Liver (tissue), 9 donors: ENCODE measurements around the gene LSM7. TPM values are rescaled to one million over a fixed set of nuclear protein-coding genes. Genes with fewer than 3 reads are reported as not detected.

Experiments
- DNase-seq: peaks from one replicate; pipeline ENCODE4 v3.0.0-alpha.2; 2017; ENCODE audit warnings: low spot score
- H3K27ac ChIP-seq, 2 donors: one replicate each; pipeline ENCODE4 v1.7.0; 2013; ENCODE audit warnings: inconsistent platforms in 2 of 2, low read length in 2 of 2, control low read depth in 1 of 2, low read depth in 1 of 2, mild to moderate bottlenecking in 1 of 2
- H3K27me3 ChIP-seq, 4 donors: one replicate each; pipeline versions ENCODE4 v1.6.1 to v1.7.0; 2013; ENCODE audit warnings: low read length in 3 of 4, inconsistent platforms in 1 of 4, mild to moderate bottlenecking in 1 of 4, moderate library complexity in 1 of 4; ENCODE audit not compliant: control insufficient read depth in 4 of 4, insufficient read depth in 4 of 4
- H3K36me3 ChIP-seq, 4 donors: one replicate each; pipeline versions ENCODE4 v1.6.1 to v1.7.0; 2013; ENCODE audit warnings: low read length in 3 of 4, mild to moderate bottlenecking in 3 of 4, low read depth in 1 of 4, moderate library complexity in 1 of 4; ENCODE audit not compliant: control insufficient read depth in 4 of 4, insufficient read depth in 3 of 4
- H3K4me1 ChIP-seq, 4 donors: one replicate each; pipeline versions ENCODE4 v1.6.1 to v1.7.0; 2013; ENCODE audit warnings: low read length in 3 of 4, mild to moderate bottlenecking in 3 of 4, moderate library complexity in 1 of 4; ENCODE audit not compliant: control insufficient read depth in 4 of 4, insufficient read depth in 4 of 4
- H3K4me3 ChIP-seq, 3 donors: one replicate each; pipeline versions ENCODE4 v1.6.1 to v1.7.0; 2013; ENCODE audit warnings: low read length in 3 of 3, control low read depth in 1 of 3, low read depth in 1 of 3, mild to moderate bottlenecking in 1 of 3
- H3K9ac ChIP-seq, 2 donors: one replicate each; pipeline ENCODE4 v1.7.0; 2013; ENCODE audit warnings: low read length in 2 of 2, mild to moderate bottlenecking in 2 of 2, moderate library complexity in 2 of 2, control low read depth in 1 of 2, low read depth in 1 of 2
- H3K9me3 ChIP-seq, 4 donors: one replicate each; pipeline versions ENCODE4 v1.6.1 to v1.7.0; 2013; ENCODE audit warnings: low read length in 3 of 4; ENCODE audit not compliant: control insufficient read depth in 4 of 4
- ATF3 ChIP-seq: IDR thresholded peaks from 2 replicates; pipeline ENCODE4 v1.6.1; 2016; ENCODE audit warnings: antibody characterized with exemption
- CTCF ChIP-seq: fragments of 150-350 bp; IDR thresholded peaks from 2 replicates; pipeline ENCODE4 v1.5.1; 2017; ENCODE audit warnings: improper control_type of control experiment, low read depth, low read length; ENCODE audit not compliant: missing input control
- EGR1 ChIP-seq, 2 donors: IDR thresholded peaks; 2 replicates each; pipeline ENCODE4 v1.6.1; 2016 to 2018; ENCODE audit warnings: antibody characterized with exemption in 2 of 2, low read depth in 2 of 2
- FOXA2 ChIP-seq: IDR thresholded peaks from 2 replicates; pipeline ENCODE4 v1.6.1; 2016; ENCODE audit warnings: antibody characterized with exemption
- GABPA ChIP-seq, 2 donors: IDR thresholded peaks in 1 of 2; conservative IDR thresholded peaks in 1 of 2; 2 replicates each; pipeline ENCODE4 v1.6.1; 2016; ENCODE audit warnings: antibody characterized with exemption in 2 of 2, mild to moderate bottlenecking in 1 of 2, moderate library complexity in 1 of 2
- HNF4A ChIP-seq, 2 donors: conservative IDR thresholded peaks; 2 replicates each; pipeline ENCODE4 v1.6.1; 2016; ENCODE audit warnings: antibody characterized with exemption in 2 of 2, mild to moderate bottlenecking in 2 of 2
- JUND ChIP-seq, 2 donors: IDR thresholded peaks; 2 replicates each; pipeline ENCODE4 v1.6.1; 2016; ENCODE audit warnings: antibody characterized with exemption in 2 of 2
- NR2F2 ChIP-seq: IDR thresholded peaks from 2 replicates; pipeline ENCODE4 v1.6.1; 2016; ENCODE audit warnings: antibody characterized with exemption
- RAD21 ChIP-seq, 2 donors: IDR thresholded peaks; 2 replicates each; pipeline ENCODE4 v1.6.1; 2016; ENCODE audit warnings: antibody characterized with exemption in 2 of 2, mild to moderate bottlenecking in 2 of 2
- RXRA ChIP-seq, 2 donors: IDR thresholded peaks; 2 replicates each; pipeline ENCODE4 v1.6.1; 2017 to 2018; ENCODE audit warnings: antibody characterized with exemption in 2 of 2, mild to moderate bottlenecking in 1 of 2
- SP1 ChIP-seq: IDR thresholded peaks from 2 replicates; pipeline ENCODE4 v1.6.1; 2018; ENCODE audit warnings: antibody characterized with exemption, mild to moderate bottlenecking
- TAF1 ChIP-seq: conservative IDR thresholded peaks from 2 replicates; pipeline ENCODE4 v1.6.1; 2016; ENCODE audit warnings: antibody characterized with exemption, mild to moderate bottlenecking
- YY1 ChIP-seq: IDR thresholded peaks from 2 replicates; pipeline ENCODE4 v1.6.1; 2016; ENCODE audit warnings: antibody characterized with exemption, mild to moderate bottlenecking
- ZBTB33 ChIP-seq: IDR thresholded peaks from 2 replicates; pipeline ENCODE4 v1.6.1; 2016; ENCODE audit warnings: antibody characterized with exemption
- WGBS: extraction: QIAGEN DNeasy Blood & Tissue Kit; methylation state at CpG from one replicate; pipeline ENCODE4 v1.1.7; 2013; 5-methylcytosine and 5-hydroxymethylcytosine counted together
- polyA plus RNA-seq, 2 donors: library from polyadenylated mRNA; stranded (reverse) in 1 of 2; unstranded in 1 of 2; fragments of 200-250 nt in 1 of 2; fragments of >200 nt in 1 of 2; fragmentation: Nextera tagmentation in 1 of 2; extraction: Ambion mirVana in 1 of 2; gene quantifications; one replicate each; pipeline versions ENCODE4 v1.2.1 to v1.2.3, GENCODE V29; 2013 to 2015
- total RNA-seq, 2 donors: library from RNA; depleted of rRNA; stranded (reverse); fragments of >200 nt; gene quantifications; one replicate each; pipeline ENCODE4 v1.2.3, GENCODE V29; 2014
- TF ChIP-seq, protein P1 (sequence below): IDR thresholded peaks from 2 replicates; pipeline ENCODE4 v1.6.1; 2016; ENCODE audit warnings: antibody characterized with exemption
- donor health status: healthy.
- donor health status: healthy.
- donor health status: healthy.
- donor health status: healthy.
- donor health status: healthy.

The LSM7 gene
- total and polyA plus RNA-seq, 4 donors: 23.6 to 59.9 (median 38.5) TPM

DNA sequence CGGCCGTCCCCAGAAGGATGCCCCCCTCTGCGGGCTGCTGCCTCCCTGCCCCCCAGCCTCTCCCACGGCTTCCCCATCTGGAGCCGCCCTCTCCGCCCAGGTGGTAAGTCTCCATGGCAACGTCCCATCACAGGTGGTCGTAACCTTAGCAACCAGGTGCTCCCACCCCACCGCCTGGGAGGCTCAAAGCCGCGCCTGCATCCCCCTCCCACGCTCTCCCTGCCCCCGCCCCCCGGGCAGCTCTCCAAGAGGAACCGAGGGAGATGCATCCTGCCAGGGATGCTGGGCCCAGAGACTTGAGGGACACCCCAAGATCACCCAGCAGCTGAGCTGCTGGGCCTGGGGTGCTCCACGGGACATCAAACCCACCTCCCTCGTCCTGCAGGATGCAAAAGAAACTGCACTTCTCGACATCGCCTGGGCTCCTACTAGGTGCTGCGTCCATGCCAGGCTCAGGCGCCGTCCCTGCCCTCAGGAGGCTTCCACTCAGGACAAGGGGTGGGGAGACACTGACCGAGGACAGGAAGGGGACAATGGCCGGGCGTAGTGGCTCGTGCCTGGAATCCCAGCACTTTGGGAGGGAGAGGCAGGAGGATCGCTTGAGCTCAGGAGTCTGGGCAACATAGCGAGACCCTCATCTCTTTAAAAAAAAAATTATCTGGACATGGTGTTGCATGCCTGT lies 15.4 kb downstream of the LSM7 start (continued):
- TF ChIP-seq CTCF: no peak

- Histone ChIP-seq H3K27ac (no peak overlapping the region), H3K4me3 (no peak overlapping the region), H3K4me1 (peaks cover 0 to 8% (median 3%) of the 10 kb centered on the region in 4 donors), H3K9ac (no peak overlapping the region), H3K9me3 (no peaks in the 10 kb centered on the region), H3K36me3 (no peaks in the 10 kb centered on the region), H3K27me3 (peaks cover 0 to 4% (median 3%) of the 10 kb centered on the region in 4 donors)
- no peak for TF ChIP-seq EGR1 (IDR thresholded peaks at IDR 0.05; ENCODE audit: low read depth in 2 of 2)
- TF ChIP-seq TAF1: no peak
- no peak for TF ChIP-seq RAD21 (IDR thresholded peaks at IDR 0.05)
- TF ChIP-seq YY1: no peak
- 92% methylated on average over 4 of the region's 4 CpGs for WGBS
- DNase-seq: no peak
These were observed 17.3 kb downstream of the LSM7 start for GRCh38 chr19:2311093-2311492.

DNA sequence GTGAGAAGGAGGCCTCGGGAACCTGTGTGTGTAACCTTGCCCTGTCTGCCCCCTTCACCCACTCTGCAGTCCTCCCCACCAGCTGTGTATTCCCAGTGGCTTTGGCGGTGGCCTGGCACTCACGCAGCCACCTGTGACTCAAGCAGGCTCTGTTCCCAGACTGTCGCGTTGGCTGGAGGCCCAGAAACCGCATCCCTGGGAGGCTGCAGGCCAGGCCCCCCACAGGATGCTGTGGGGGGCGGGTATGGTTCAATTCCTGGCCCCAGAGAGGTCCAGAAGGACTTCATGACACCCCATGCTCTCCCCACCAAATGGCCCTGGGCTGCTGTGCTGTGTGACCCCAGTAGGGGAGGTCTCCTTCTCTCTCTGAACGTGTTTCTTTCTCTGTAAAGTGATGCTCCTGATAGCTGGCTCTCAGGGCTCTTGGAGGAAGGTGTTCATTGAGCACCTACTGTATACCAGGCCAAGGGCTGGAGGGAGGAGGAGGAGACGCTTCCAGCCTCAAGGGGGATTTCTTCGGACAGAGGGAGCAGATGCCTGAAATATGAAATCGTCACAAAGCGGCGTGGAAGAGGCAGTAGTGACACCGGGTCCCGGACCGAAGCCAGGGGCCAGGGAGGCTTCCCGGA lies 18.5 kb downstream of the LSM7 start:
- H3K27me3 ChIP-seq: peaks cover 0 to 4% (median 3%) of the 10 kb centered on the region in 4 donors

More for the DNA sequence above, 18.5 kb downstream of the LSM7 start:
- TF ChIP-seq RXRA (IDR thresholded peaks at IDR 0.05) (no peak), EGR1 (IDR thresholded peaks at IDR 0.05; ENCODE audit: low read depth in 2 of 2) (no peak), FOXA2 (no peak), ZBTB33 (no peak), ATF3 (no peak), NR2F2 (no peak), JUND (IDR thresholded peaks at IDR 0.05) (no peak), CTCF (no peak), TAF1 (no peak), HNF4A (conservative IDR thresholded peaks at IDR 0.05) (no peak), YY1 (no peak), SP1 (no peak), RAD21 (IDR thresholded peaks at IDR 0.05) (no peak), GABPA (IDR thresholded peaks at IDR 0.05 in 1 of 2, conservative IDR thresholded peaks at IDR 0.05 in 1 of 2) (no peak)
- TF ChIP-seq, protein P1, sequence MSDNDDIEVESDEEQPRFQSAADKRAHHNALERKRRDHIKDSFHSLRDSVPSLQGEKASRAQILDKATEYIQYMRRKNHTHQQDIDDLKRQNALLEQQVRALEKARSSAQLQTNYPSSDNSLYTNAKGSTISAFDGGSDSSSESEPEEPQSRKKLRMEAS: no peak
- Histone ChIP-seq H3K27ac (no peak overlapping the region), H3K9me3 (no peaks in the 10 kb centered on the region), H3K4me3 (no peak overlapping the region), H3K4me1 (peaks cover 0 to 3% (median under 1%) of the 10 kb centered on the region in 4 donors), H3K36me3 (no peaks in the 10 kb centered on the region), H3K9ac (no peak overlapping the region)
- no peak for DNase-seq
- WGBS: 55% methylated on average over 17 of the region's 17 CpGs
